Upper lobe of left lung (tissue), 6 donors: ENCODE results near the gene MVB12B. TPM values are rescaled to one million over a fixed set of nuclear protein-coding genes. Genes with fewer than 3 reads are reported as not detected.

Source experiments
- ATAC-seq, 2 donors: fragments of 200-7000 bp; cut with Tn5 transposase; one replicate each; pipeline ENCODE4 v1.9.1; 2022; ENCODE audit warnings: mild to moderate bottlenecking in 2 of 2, moderate library complexity in 2 of 2; ENCODE audit not compliant: low FRiP score in 2 of 2
- DNase-seq, 2 donors: peaks; one replicate each; pipeline ENCODE4 v3.0.0-alpha.2; 2019 to 2020
- H3K27ac ChIP-seq, 4 donors: fragments of 200-600 bp; sonication (generic); one replicate each; pipeline ENCODE4 v1.5.1; 2016 to 2019
- H3K27me3 ChIP-seq, 4 donors: fragments of 200-600 bp; sonication (generic); one replicate each; pipeline ENCODE4 v1.5.1; 2017 to 2019
- H3K36me3 ChIP-seq, 4 donors: fragments of 200-600 bp; sonication (generic); one replicate each; pipeline ENCODE4 v1.5.1; 2016 to 2019
- H3K4me1 ChIP-seq, 4 donors: fragments of 200-600 bp; sonication (generic); one replicate each; pipeline ENCODE4 v1.5.1; 2018 to 2019
- H3K4me3 ChIP-seq, 4 donors: fragments of 200-600 bp; sonication (generic); one replicate each; pipeline ENCODE4 v1.5.1; 2017 to 2019; ENCODE audit warnings: mild to moderate bottlenecking in 2 of 4, moderate library complexity in 1 of 4
- H3K9me3 ChIP-seq, 4 donors: fragments of 200-600 bp; sonication (generic); one replicate each; pipeline ENCODE4 v1.5.1; 2018 to 2019
- EP300 ChIP-seq, 4 donors: sonication (generic); formaldehyde crosslinking; IDR thresholded peaks; one replicate each; pipeline ENCODE4 v1.5.1; 2017; ENCODE audit warnings: antibody characterized with exemption in 4 of 4, control low read depth in 2 of 4
- POLR2A ChIP-seq, 4 donors: fragments of 450-650 bp; IDR thresholded peaks; one replicate each; pipeline ENCODE4 v1.5.1; 2016 to 2017; ENCODE audit warnings: antibody characterized with exemption in 4 of 4, mild to moderate bottlenecking in 2 of 4
- POLR2AphosphoS5 ChIP-seq, 2 donors: sonication (generic); formaldehyde crosslinking; IDR thresholded peaks; one replicate each; pipeline ENCODE4 v1.5.1; 2017; ENCODE audit warnings: antibody characterized with exemption in 2 of 2
- WGBS, 2 donors: methylation state at CpG; one replicate each; pipeline ENCODE4 v1.1.5; 2017 to 2018; 5-methylcytosine and 5-hydroxymethylcytosine counted together
- total RNA-seq, 6 donors: library from RNA; depleted of rRNA in 4 of 6; stranded (reverse); fragments of >200 nt in 4 of 6; gene quantifications; one replicate each; pipeline versions ENCODE4 v1.1.0 to v1.2.1, GENCODE V29; 2016 to 2021
- TF ChIP-seq, protein P1 (sequence below), 6 experiments: fragments of 450-650 bp in 4 of 6; fragments of 200-600 bp in 2 of 6; sonication (generic) in 2 of 6; IDR thresholded peaks; one replicate each; pipeline ENCODE4 v1.5.1; 2016 to 2019; ENCODE audit warnings: antibody characterized with exemption in 6 of 6
- donor health status: DM: no; HTN: no; CAD: no; lungs with moderate emphysema.
- donor health status: DM: no; HTN: yes; CAD: no; lungs with severe emphysema.

Gene MVB12B
- total RNA-seq, 6 donors from 2014 or later = 36.7 to 60.7 (median 41.0) TPM

DNA sequence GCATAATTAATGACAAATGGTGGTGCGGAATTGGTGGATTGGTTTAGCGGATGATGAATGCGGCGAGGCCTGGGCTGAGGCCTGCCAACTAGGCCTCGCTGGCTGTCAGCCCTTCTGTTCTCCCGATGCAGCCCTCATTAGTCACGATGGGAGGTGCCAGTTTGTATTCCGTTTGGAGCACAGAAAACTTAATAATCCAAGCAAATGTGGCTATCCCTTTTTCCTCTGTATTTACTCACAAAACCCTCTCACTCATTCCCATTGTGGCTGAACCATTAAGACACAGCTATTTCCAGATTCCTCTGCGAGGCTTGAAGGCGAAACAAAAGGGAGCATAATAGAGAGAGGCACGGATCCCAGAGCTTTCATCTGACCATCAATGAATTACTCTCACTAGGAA is 114.3 kb downstream of the MVB12B start:
- Histone ChIP-seq H3K27ac (no peak overlapping the region), H3K4me1 (no peaks in the 10 kb centered on the region), H3K9me3 (no peaks in the 10 kb centered on the region), H3K36me3 (no peaks in the 10 kb centered on the region), H3K27me3 (no peaks in the 10 kb centered on the region), H3K4me3 (no peak overlapping the region)
- no peak for DNase-seq
- TF ChIP-seq POLR2AphosphoS5 (IDR thresholded peaks at IDR 0.05) (no peak), POLR2A (IDR thresholded peaks at IDR 0.05) (no peak), EP300 (IDR thresholded peaks at IDR 0.05) (no peak)
- TF ChIP-seq, protein P1, sequence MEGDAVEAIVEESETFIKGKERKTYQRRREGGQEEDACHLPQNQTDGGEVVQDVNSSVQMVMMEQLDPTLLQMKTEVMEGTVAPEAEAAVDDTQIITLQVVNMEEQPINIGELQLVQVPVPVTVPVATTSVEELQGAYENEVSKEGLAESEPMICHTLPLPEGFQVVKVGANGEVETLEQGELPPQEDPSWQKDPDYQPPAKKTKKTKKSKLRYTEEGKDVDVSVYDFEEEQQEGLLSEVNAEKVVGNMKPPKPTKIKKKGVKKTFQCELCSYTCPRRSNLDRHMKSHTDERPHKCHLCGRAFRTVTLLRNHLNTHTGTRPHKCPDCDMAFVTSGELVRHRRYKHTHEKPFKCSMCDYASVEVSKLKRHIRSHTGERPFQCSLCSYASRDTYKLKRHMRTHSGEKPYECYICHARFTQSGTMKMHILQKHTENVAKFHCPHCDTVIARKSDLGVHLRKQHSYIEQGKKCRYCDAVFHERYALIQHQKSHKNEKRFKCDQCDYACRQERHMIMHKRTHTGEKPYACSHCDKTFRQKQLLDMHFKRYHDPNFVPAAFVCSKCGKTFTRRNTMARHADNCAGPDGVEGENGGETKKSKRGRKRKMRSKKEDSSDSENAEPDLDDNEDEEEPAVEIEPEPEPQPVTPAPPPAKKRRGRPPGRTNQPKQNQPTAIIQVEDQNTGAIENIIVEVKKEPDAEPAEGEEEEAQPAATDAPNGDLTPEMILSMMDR (IDR thresholded peaks at IDR 0.05) = no peak
- whole genome bisulfite sequencing, 2 donors = 86 to 97% methylated on average over 11 of the region's 11 CpGs
- peak in 1 of 2 donors; percentile 74 for ATAC-seq

GRCh38 chr9:126442636-126443035 is 116.0 kb downstream of the MVB12B start:
- ATAC-seq (no peak), DNase-seq (no peak)
- Histone ChIP-seq H3K27ac (no peak overlapping the region), H3K9me3 (no peaks in the 10 kb centered on the region), H3K4me3 (no peak overlapping the region), H3K4me1 (no peaks in the 10 kb centered on the region), H3K27me3 (no peaks in the 10 kb centered on the region), H3K36me3 (no peaks in the 10 kb centered on the region)
- WGBS, 2 donors = 87 to 88% methylated on average over 3 of the region's 3 CpGs
- TF ChIP-seq POLR2AphosphoS5 (IDR thresholded peaks at IDR 0.05) = no peak
- TF ChIP-seq, protein P1 (IDR thresholded peaks at IDR 0.05) = no peak
- no peak for TF ChIP-seq POLR2A (IDR thresholded peaks at IDR 0.05)
- TF ChIP-seq EP300 (IDR thresholded peaks at IDR 0.05) = no peak

DNA sequence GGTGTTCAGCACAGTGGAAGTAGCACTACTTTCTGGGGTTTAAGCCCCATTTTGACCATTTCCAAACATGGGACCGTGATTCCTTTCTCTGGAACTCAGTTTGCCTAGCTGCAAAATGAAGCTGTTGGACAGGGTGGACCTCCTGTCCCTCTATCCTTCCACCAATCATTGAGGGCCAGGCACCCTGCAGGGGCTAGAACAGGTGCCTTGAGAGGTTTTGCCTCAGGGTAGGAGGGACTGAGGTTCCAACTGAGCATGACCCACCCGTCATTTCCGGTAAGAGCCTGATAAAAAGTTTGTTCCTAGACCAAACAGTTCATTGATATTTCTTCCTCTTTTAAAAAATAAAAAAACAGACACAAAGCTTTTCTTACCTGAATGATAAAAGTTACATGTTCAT is 116.5 kb downstream of the MVB12B start:
- no peak overlapping the region for H3K4me3 ChIP-seq
- peaks cover 0 to 5% (median 0%) of the 10 kb centered on the region in 4 donors for H3K36me3 ChIP-seq
- no peak for TF ChIP-seq EP300 (IDR thresholded peaks at IDR 0.05)
- TF ChIP-seq, protein P1 (IDR thresholded peaks at IDR 0.05) = no peak
- no peak for TF ChIP-seq POLR2AphosphoS5 (IDR thresholded peaks at IDR 0.05)
- no peak for TF ChIP-seq POLR2A (IDR thresholded peaks at IDR 0.05)
- H3K4me1 ChIP-seq = no peaks in the 10 kb centered on the region
- 83 to 88% methylated on average over 3 of the region's 3 CpGs for WGBS, 2 donors
- no peak overlapping the region for H3K27ac ChIP-seq
- no peaks in the 10 kb centered on the region for H3K9me3 ChIP-seq
- DNase-seq (no peak), ATAC-seq (no peak)
- no peaks in the 10 kb centered on the region for H3K27me3 ChIP-seq

- ATAC-seq (no peak), DNase-seq (no peak)
- Histone ChIP-seq H3K4me1 (no peaks in the 10 kb centered on the region), H3K36me3 (peaks cover 0 to 28% (median 9%) of the 10 kb centered on the region in 4 donors), H3K27me3 (no peaks in the 10 kb centered on the region), H3K4me3 (no peak overlapping the region), H3K27ac (no peak overlapping the region), H3K9me3 (no peaks in the 10 kb centered on the region)
- TF ChIP-seq EP300 (IDR thresholded peaks at IDR 0.05) = no peak
- no peak for TF ChIP-seq POLR2A (IDR thresholded peaks at IDR 0.05)
- TF ChIP-seq POLR2AphosphoS5 (IDR thresholded peaks at IDR 0.05) = no peak
- TF ChIP-seq, protein P1 (IDR thresholded peaks at IDR 0.05) = no peak
- 81 to 82% methylated on average over 2 of the region's 2 CpGs for WGBS, 2 donors
Observed at GRCh38 chr9:126448136-126448535, 121.5 kb downstream of the MVB12B start.

DNA sequence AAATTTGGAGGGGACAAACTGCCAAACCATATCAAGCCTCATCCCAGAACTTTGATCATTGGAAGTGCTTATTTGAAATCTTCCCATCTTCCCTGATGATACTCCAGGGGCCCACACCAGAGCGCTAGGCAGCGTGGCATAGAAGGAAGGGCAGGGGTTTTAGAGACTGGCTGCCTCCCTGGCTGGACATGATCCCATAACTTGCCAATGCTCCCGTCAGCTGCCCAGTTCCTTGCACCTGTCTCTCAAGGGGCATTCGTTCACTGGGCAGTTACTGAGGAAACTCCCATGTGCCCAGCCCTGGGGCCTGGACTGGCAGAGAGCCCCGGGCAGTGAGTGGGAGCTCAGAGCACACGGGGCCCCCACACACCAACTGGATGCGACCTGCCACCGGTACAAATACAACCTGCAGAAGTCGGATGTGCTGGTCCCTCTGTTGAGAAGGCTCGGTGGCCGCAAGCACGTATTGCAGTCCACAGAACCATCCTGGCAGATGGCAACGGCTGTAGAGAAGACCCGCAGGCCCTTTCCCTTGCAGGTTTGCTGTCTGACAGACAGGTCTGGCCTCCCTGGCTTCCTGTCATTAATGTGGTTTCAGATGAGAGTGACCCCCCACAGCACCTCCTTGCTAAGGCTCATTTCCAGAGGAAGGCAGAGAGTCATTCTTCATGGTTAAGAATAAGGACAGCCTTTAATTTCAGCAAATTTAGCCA is 122.4 kb downstream of the MVB12B start:
- peaks cover 0 to 32% (median 9%) of the 10 kb centered on the region in 4 donors for H3K36me3 ChIP-seq
- H3K4me3 ChIP-seq = no peak overlapping the region
- WGBS, 2 donors = 83 to 97% methylated on average over 13 to 14 of the region's 14 CpGs
- no peaks in the 10 kb centered on the region for H3K27me3 ChIP-seq
- DNase-seq (no peak), ATAC-seq (peak in 1 of 2 donors; percentile 15)
- no peak overlapping the region for H3K27ac ChIP-seq
- no peaks in the 10 kb centered on the region for H3K4me1 ChIP-seq
- no peaks in the 10 kb centered on the region for H3K9me3 ChIP-seq
- TF ChIP-seq POLR2AphosphoS5 (IDR thresholded peaks at IDR 0.05) = no peak
- no peak for TF ChIP-seq POLR2A (IDR thresholded peaks at IDR 0.05)
- no peak for TF ChIP-seq EP300 (IDR thresholded peaks at IDR 0.05)
- TF ChIP-seq, protein P1 (IDR thresholded peaks at IDR 0.05) = no peak
